HuH-7.5 (cell line): Measurements from ENCODE around the gene CBLN3.

ENCODE experiments used
- DNase-seq: peaks from one replicate; pipeline ENCODE4 v3.0.0; 2011; ENCODE audit warnings: low spot score

CBLN3 gene

DNA sequence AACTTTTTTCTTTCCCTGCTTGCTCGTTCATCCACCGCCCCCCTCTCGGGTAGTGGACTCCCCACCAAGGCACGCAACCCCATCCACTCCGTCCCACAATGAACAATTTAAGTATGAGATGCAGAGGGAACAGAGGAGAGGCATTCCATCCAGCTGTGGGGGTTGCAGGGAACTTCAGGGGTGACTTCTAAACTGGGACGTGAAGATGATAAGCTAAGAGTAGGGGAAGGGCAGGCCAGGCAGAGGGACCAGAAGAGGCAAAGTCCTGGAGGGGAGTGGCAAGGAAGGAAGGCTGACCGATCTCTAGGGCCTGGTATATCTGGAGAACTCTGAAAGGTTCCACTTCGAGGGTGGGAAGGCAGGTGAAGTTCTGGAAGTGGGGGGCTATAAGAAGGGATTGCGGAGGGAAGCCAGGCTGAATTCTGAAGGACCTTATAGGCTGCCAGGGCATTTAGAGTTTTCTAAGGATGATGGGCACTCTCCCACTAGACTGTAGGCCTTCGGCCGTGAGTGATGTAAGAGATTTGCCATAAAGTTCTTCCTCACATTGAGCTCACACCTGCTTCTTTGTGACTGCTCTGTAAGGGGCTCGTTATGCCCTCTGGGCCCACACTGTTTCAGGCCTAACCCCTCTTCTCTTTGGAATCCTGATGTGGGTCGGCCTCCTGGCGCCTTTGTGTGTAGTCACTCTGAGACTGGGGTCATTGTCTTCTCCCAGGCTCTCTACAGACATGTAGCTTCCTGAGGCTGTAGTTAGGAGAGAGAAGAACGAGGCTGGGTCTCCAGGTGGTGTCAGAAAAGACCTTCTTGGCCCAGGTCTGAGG lies 49.3 kb downstream of the CBLN3 start:
- no peak for DNase-seq

DNA sequence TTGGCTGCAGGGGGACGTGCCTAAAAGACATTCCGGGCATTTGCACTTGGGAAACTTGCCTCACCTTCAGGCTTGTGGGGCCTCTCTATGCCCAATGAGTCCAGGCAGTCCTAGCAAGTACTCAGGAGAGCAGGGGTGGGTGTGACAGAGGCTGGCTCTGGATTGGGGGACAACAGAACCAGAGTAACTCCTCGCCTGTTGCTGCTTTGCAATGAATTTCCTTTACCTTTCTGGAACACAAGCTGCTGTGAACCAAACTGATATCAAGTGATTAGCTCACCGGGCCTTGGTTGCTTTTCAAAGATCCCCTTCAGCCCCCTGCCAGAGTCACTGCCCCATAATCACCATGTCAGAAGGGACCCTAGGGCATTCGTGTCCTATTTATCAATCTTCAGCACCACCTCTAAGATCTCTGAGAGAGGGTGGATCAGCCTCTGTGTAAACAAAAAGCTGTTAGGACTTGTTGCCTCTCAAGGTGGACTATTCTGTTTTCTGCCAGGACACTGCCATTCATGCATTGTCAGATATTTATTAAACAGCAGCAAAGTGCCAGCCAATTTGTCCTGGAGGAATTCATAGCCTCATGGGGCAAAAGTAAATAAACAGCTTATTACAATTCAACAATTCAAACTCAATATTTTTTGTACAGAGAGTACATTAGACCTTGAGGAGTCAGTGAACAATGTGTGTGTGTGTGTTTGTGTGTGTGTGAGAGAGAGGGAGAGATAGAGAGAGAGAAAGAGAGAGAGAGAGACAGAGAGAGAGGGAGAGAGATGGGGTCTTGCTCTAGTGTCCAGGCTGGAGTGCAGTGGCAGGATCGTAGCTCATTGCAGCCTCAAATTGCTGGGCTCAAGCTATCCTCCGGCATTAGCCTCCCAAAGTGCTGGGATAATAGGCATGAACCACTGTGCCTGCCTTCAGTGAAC lies 50.2 kb downstream of the CBLN3 start:
- no peak for DNase-seq

DNA sequence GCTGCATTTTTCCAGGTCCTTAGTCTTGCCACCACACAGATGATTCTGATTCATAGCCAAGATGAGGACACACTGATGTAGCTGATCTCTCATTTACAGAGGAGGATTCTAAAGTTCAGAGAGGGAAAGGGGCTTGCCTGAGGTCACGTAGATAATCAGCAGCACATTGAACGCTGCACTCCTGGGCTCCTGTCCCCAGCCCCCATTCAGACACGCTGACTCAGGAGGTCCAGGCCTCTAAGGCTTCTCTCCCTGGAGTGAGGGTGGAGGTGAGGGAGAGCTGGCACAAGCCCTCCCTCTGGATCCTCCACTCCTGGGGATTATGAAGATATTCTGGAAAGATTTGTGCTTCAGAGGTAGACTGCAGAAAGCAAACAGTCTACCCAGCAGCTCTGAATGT lies 51.1 kb downstream of the CBLN3 start:
- DNase-seq, result no peak

DNA sequence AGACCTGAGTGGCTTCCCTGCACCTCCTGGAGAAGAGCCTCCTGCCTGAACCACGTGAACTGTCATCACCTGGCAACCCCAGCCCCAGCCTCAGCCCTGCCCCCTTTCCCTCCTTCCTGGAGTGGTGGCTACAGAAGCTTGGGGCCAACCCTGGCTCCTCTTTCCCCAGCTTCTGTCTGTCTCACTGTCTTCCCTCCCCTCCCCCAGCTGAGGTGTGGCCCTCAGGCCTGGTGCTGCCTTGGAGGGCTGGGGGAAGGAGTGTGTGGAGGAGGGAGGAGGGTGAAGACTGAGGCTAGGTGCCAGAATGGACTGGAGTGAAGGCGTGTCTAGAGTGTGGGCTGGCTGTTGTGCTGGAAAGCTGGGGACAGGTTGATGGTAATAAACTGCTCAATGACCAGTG lies 51.8 kb downstream of the CBLN3 start:
- no peak for DNase-seq

DNA sequence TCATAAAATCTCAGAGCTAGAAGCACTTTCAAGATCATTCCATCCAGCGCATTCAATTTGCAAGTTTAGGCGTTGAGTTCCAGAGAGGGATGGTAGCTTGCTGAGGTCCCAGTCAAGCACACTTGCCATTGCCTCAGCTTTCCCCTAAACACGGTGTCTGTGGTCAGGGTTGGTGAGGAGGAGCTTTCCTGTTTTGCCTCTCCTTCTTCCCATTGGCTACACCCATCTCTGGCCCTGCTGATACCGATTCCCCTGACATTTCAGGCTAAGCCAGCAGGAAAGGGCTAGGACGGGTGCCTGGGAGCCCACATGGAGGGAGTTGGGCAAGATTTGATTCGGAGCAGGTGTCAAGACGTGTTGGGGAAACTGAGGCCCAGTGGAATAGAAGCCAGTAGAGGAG lies 52.3 kb downstream of the CBLN3 start:
- no peak for DNase-seq
